HCT116 (cell line): ENCODE results near the gene EIF2D. TPM values are rescaled to one million over a fixed set of nuclear protein-coding genes. Genes with fewer than 3 reads are reported as not detected.

ENCODE experiments used
- ATAC-seq: fragments of 200-7000 bp; cut with Tn5 transposase; 2 replicates; pipeline ENCODE4 v1.9.1; 2020; ENCODE audit warnings: mild to moderate bottlenecking, moderate library complexity
- BruUV-seq: library from RNA; stranded (reverse); fragments of 400-500 nt; replicated peaks from 2 replicates; lab custom pipeline; 2021; lab: Mats Ljungman, UMichigan
- CTCF ChIA-PET: fragments of 300-600 bp; sonication (Branson Sonifier 250); formaldehyde crosslinking; loops from one replicate; lab custom pipeline; 2021; ENCODE audit warnings: antibody characterized with exemption; lab: Charles Lee
- POLR2A ChIA-PET: fragments of 300-600, 350-600 bp; sonication (Branson Sonifier 250); formaldehyde crosslinking; loops from one replicate; lab custom pipeline; 2021; ENCODE audit warnings: antibody characterized with exemption; lab: Charles Lee
- RAD21 ChIA-PET, 2 experiments: fragments of 300-600 bp; sonication (Branson Sonifier 250); formaldehyde crosslinking; loops; one replicate each; lab custom pipeline; 2023; ENCODE audit warnings: low total read pairs in 2 of 2; ENCODE audit not compliant: uncharacterized antibody in 2 of 2, unreplicated experiment in 2 of 2, low non-redundant PET in 1 of 2; lab: Charles Lee
- DNase-seq: peaks from one replicate; pipeline ENCODE4 v3.0.0-alpha.2; 2010; ENCODE audit warnings: low read depth, low spot score
- H2AFZ ChIP-seq: fragments of 200-600 bp; shearing (Covaris generic), sonication (generic); 2 replicates; pipeline ENCODE4 v1.6.1; 2017; ENCODE audit warnings: low read depth, mixed run types, mixed read lengths, antibody characterized with exemption, low read length; ENCODE audit not compliant: poor library complexity, severe bottlenecking
- H3K27ac ChIP-seq: 2 replicates; pipeline ENCODE4 v1.5.1; 2012; ENCODE audit warnings: low read depth, low read length
- H3K27me3 ChIP-seq: fragments of 200-600 bp; sonication (generic); 2 replicates; pipeline ENCODE4 v1.6.1; 2016; ENCODE audit warnings: mixed run types, low read length, mixed read lengths; ENCODE audit not compliant: insufficient read depth
- H3K36me3 ChIP-seq, 2 experiments: fragments of 200-500 bp in 1 of 2; fragments of 200-600 bp in 1 of 2; sonication (Bioruptor generic) in 1 of 2; sonication (generic) in 1 of 2; 2 replicates each; pipeline versions ENCODE4 v1.5.1 to v1.6.1; 2014 to 2016; ENCODE audit warnings: low read length in 2 of 2, inconsistent platforms in 1 of 2, mixed read lengths in 1 of 2, mixed run types in 1 of 2; ENCODE audit not compliant: insufficient read depth in 2 of 2, control insufficient read depth in 1 of 2
- H3K4me1 ChIP-seq, 2 experiments: fragments of 200-600 bp in 1 of 2; sonication (generic) in 1 of 2; 2 replicates each; pipeline versions ENCODE4 v1.5.1 to v1.6.1; 2012 to 2017; ENCODE audit warnings: low read length in 2 of 2, inconsistent platforms in 1 of 2, mild to moderate bottlenecking in 1 of 2, mixed read lengths in 1 of 2, mixed run types in 1 of 2, moderate library complexity in 1 of 2; ENCODE audit not compliant: insufficient read depth in 2 of 2, control insufficient read depth in 1 of 2
- H3K4me2 ChIP-seq: fragments of 200-600 bp; sonication (generic); 2 replicates; pipeline ENCODE4 v1.6.1; 2017; ENCODE audit warnings: mixed run types, low read length, mixed read lengths
- H3K4me3 ChIP-seq, 2 experiments: fragments of 200-600 bp in 1 of 2; sonication (generic) in 1 of 2; replicated peaks in 1 of 2; 2 replicates each; pipeline ENCODE4 v1.5.1; 2011 to 2016; ENCODE audit warnings: low read length in 2 of 2, control low read depth in 1 of 2, low read depth in 1 of 2, mild to moderate bottlenecking in 1 of 2, mixed read lengths in 1 of 2, mixed run types in 1 of 2
- H3K79me2 ChIP-seq: fragments of 200-600 bp; sonication (generic); 2 replicates; pipeline ENCODE4 v1.6.1; 2017; ENCODE audit warnings: mild to moderate bottlenecking, mixed run types, low read length, moderate library complexity, mixed read lengths; ENCODE audit not compliant: insufficient read depth
- H3K9ac ChIP-seq: fragments of 200-600 bp; sonication (generic); 2 replicates; pipeline ENCODE4 v1.6.1; 2016; ENCODE audit warnings: low read length, mixed read lengths
- H3K9me2 ChIP-seq: fragments of 200-600 bp; sonication (generic), shearing (Covaris generic); 2 replicates; pipeline ENCODE4 v1.6.1; 2017; ENCODE audit warnings: mixed run types, mild to moderate bottlenecking, moderate library complexity; ENCODE audit not compliant: insufficient read depth
- H3K9me3 ChIP-seq, 2 experiments: fragments of 200-500 bp in 1 of 2; fragments of 200-600 bp in 1 of 2; sonication (Bioruptor generic) in 1 of 2; sonication (generic) in 1 of 2; 2 replicates each; pipeline ENCODE4 v1.6.1; 2014 to 2017; ENCODE audit warnings: low read length in 2 of 2, mixed read lengths in 2 of 2, inconsistent platforms in 1 of 2, low read depth in 1 of 2, mild to moderate bottlenecking in 1 of 2, mixed run types in 1 of 2, moderate library complexity in 1 of 2; ENCODE audit not compliant: control insufficient read depth in 1 of 2, insufficient read depth in 1 of 2
- H4K20me1 ChIP-seq: fragments of 200-600 bp; sonication (generic), shearing (Covaris generic); 2 replicates; pipeline ENCODE4 v1.6.1; 2017; ENCODE audit warnings: mixed run types, mild to moderate bottlenecking, moderate library complexity; ENCODE audit not compliant: insufficient read depth
- CEBPB ChIP-seq: IDR thresholded peaks from 2 replicates; pipeline ENCODE4 v1.6.1; 2012; ENCODE audit warnings: low read depth
- EGR1 ChIP-seq: IDR thresholded peaks from 2 replicates; pipeline ENCODE4 v1.6.1; 2012; ENCODE audit warnings: low read depth
- ELF1 ChIP-seq: IDR thresholded peaks from 2 replicates; pipeline ENCODE4 v1.6.1; 2012; ENCODE audit warnings: low read depth, borderline replicate concordance
- JUND ChIP-seq: IDR thresholded peaks from 2 replicates; pipeline ENCODE4 v1.6.1; 2012
- POLR2AphosphoS5 ChIP-seq: IDR thresholded peaks from 2 replicates; pipeline ENCODE4 v1.6.1; 2011; ENCODE audit warnings: mild to moderate bottlenecking, low read depth, low read length, moderate library complexity
- RAD21 ChIP-seq: IDR thresholded peaks from 2 replicates; pipeline ENCODE4 v1.6.1; 2012; ENCODE audit warnings: low read depth, mild to moderate bottlenecking
- intact Hi-C: fragments of 100-400 bp; cut with micrococcal nuclease; formaldehyde crosslinking; loops from 2 replicates; pipeline ENCODE4 v1.10.0; 2022
- total RNA-seq: library from RNA; stranded (reverse); gene quantifications from one replicate; pipeline ENCODE4 v1.2.1, GENCODE V29; 2021; ENCODE audit not compliant: unreplicated experiment
- TF ChIP-seq, protein P1 (sequence below), 3 experiments: fragments of 200-600 bp in 1 of 3; sonication (generic) in 1 of 3; IDR thresholded peaks in 2 of 3; conservative IDR thresholded peaks in 1 of 3; 2 replicates each; pipeline ENCODE4 v1.5.1; 2012 to 2017; ENCODE audit warnings: low read depth in 2 of 3, low read length in 2 of 3, antibody characterized with exemption in 1 of 3, borderline replicate concordance in 1 of 3, control low read depth in 1 of 3, mild to moderate bottlenecking in 1 of 3, mixed read lengths in 1 of 3, mixed run types in 1 of 3, moderate library complexity in 1 of 3; ENCODE audit not compliant: insufficient read depth in 1 of 3

Gene EIF2D
- total RNA-seq, 1 experiment from 2014 or later, result 54.8 TPM

DNA sequence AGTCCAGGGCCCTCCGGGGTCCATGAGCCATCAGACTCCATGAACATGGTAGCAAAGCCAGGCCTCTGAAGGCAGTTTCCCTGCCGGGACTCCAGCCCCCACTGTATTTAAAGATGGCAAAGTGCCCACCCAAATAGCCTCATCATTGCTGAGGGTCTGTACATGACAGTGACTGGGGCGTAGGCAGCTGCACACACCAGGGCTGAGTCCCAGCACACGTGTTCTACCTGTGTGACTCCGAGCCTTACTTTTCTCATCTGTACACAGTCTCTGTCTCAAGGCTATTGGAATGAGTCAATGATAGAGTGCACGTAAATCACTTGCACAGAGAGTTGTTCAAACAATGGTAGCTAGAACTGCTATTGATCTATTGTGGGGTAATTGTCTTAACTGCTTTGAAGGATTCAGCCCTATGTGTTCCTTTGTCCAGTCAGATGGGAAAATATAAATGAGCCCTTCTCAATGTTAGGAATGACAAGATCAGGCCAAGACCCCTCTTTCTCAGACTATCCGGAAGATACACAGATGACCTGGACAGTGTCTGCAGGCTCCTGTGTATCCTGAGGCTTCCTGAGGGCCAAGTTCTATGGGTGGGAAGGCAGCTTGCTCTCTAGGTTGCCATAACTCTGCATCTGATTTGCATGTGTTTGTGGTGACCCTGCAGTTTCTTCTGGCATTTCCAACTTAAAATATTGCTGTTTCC, 56.1 kb downstream of the EIF2D start:
- no peaks in the 10 kb centered on the region for H3K9me3 ChIP-seq
- no peaks in the 10 kb centered on the region for H3K79me2 ChIP-seq
- H3K27me3 ChIP-seq, result no peaks in the 10 kb centered on the region
- H3K4me3 ChIP-seq, result peak overlapping the region in 1 of 2 experiments; percentile 56; a peak in 1 of 4 replicates
- H3K36me3 ChIP-seq, result no peaks in the 10 kb centered on the region
- no peak overlapping the region for H2AFZ ChIP-seq
- peaks cover 5 to 23% of the 10 kb centered on the region in 2 experiments; a peak in 3 of 4 replicates for H3K4me1 ChIP-seq
- TF ChIP-seq ELF1, result no peak
- TF ChIP-seq, all 23 proteins: peak for 0
- intact Hi-C loops, result no loop called here
- CTCF ChIA-PET, result interaction anchor here (1.8 kb wide), 1 partner anchor 12 kb away, joined by 6 read pairs; no protein-coding TSS in a partner anchor
- H4K20me1 ChIP-seq, result no peaks in the 10 kb centered on the region
- no peaks in the 10 kb centered on the region for H3K9me2 ChIP-seq
- H3K27ac ChIP-seq, result no peak overlapping the region
- DNase-seq (no peak), ATAC-seq (peak; percentile 8; the same call in 1 of the 2 replicates)
- RAD21 ChIA-PET, result no interaction called here
- H3K9ac ChIP-seq, result no peak overlapping the region; the same call in 1 of the 2 replicates
- POLR2A ChIA-PET, result no interaction called here
- H3K4me2 ChIP-seq, result peak overlapping the region; percentile 68
- BruUV-seq, result no TSS peak

DNA sequence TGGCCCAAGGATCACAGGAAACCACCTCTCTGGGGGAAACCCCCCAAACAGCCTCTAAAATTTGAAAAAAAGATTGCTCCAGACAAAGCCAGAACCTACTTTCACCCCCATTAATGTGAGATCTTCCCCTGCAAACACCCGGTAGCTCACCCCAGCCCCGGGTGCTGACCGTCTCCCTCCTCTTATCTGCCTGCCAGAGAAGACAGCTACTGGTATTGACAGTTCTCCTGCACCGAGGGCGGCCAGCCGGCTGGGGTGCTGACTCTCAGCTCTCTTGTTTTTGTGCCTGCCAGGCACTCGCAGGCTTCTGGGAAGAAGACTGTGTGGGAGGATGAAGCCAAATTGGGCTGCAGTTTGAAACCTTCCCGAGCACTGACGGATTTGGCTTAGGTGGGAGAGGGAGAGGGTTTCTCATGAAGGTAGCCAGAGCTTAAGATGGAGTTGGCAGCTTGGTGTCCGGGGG, 56.8 kb downstream of the EIF2D start:
- H3K4me2 ChIP-seq, result no peak overlapping the region
- no peaks in the 10 kb centered on the region for H3K27me3 ChIP-seq
- no peaks in the 10 kb centered on the region for H3K9me3 ChIP-seq
- TF ChIP-seq EGR1 (no peak), RAD21 (no peak), CEBPB (no peak), JUND (no peak), ELF1 (no peak), POLR2AphosphoS5 (no peak)
- TF ChIP-seq, protein P1, sequence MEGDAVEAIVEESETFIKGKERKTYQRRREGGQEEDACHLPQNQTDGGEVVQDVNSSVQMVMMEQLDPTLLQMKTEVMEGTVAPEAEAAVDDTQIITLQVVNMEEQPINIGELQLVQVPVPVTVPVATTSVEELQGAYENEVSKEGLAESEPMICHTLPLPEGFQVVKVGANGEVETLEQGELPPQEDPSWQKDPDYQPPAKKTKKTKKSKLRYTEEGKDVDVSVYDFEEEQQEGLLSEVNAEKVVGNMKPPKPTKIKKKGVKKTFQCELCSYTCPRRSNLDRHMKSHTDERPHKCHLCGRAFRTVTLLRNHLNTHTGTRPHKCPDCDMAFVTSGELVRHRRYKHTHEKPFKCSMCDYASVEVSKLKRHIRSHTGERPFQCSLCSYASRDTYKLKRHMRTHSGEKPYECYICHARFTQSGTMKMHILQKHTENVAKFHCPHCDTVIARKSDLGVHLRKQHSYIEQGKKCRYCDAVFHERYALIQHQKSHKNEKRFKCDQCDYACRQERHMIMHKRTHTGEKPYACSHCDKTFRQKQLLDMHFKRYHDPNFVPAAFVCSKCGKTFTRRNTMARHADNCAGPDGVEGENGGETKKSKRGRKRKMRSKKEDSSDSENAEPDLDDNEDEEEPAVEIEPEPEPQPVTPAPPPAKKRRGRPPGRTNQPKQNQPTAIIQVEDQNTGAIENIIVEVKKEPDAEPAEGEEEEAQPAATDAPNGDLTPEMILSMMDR (IDR thresholded peaks at IDR 0.05 in 2 of 3, conservative IDR thresholded peaks at IDR 0.05 in 1 of 3; ENCODE audit: borderline replicate concordance in 1 of 3, insufficient read depth in 1 of 3, low read depth in 2 of 3, low read length in 2 of 3), result no peak
- H3K4me3 ChIP-seq, result no peak overlapping the region
- POLR2A ChIA-PET, result no interaction called here
- H3K9me2 ChIP-seq, result no peaks in the 10 kb centered on the region
- H3K36me3 ChIP-seq, result no peaks in the 10 kb centered on the region
- no peak overlapping the region for H3K9ac ChIP-seq
- no peak overlapping the region for H3K27ac ChIP-seq
- no peak overlapping the region for H2AFZ ChIP-seq
- RAD21 ChIA-PET, result no interaction called here
- DNase-seq (no peak), ATAC-seq (no peak)
- peaks cover 5 to 23% of the 10 kb centered on the region in 2 experiments; a peak in 3 of 4 replicates for H3K4me1 ChIP-seq
- intact Hi-C loops, result no loop called here
- CTCF ChIA-PET, result interaction anchor here (1.8 kb wide), 1 partner anchor 11 kb away, joined by 6 read pairs; no protein-coding TSS in a partner anchor
- no peaks in the 10 kb centered on the region for H4K20me1 ChIP-seq
- no TSS peak for BruUV-seq
- H3K79me2 ChIP-seq, result no peaks in the 10 kb centered on the region
